IPS-20b (cell line): Measurements from ENCODE around the gene HDDC2.

Source experiments
- H3K27ac ChIP-seq: one replicate; pipeline ENCODE4 v1.5.1; 2013; ENCODE audit warnings: low read length
- H3K27me3 ChIP-seq: 2 replicates; pipeline ENCODE4 v1.6.1; 2013; ENCODE audit warnings: mild to moderate bottlenecking, low read length, inconsistent platforms; ENCODE audit not compliant: insufficient read depth
- H3K36me3 ChIP-seq: 2 replicates; pipeline ENCODE4 v1.6.1; 2013; ENCODE audit warnings: low read depth, mild to moderate bottlenecking, inconsistent platforms, low read length, moderate library complexity; ENCODE audit not compliant: insufficient read depth
- H3K4me1 ChIP-seq: 2 replicates; pipeline ENCODE4 v1.6.1; 2013; ENCODE audit warnings: mild to moderate bottlenecking, control low read depth, inconsistent platforms, low read length, moderate library complexity; ENCODE audit not compliant: insufficient read depth
- H3K4me3 ChIP-seq: 2 replicates; pipeline ENCODE4 v1.5.1; 2013; ENCODE audit warnings: mild to moderate bottlenecking, low read length, inconsistent platforms
- H3K9ac ChIP-seq: 2 replicates; pipeline ENCODE4 v1.6.1; 2013; ENCODE audit warnings: low read depth, mild to moderate bottlenecking, inconsistent platforms, low read length, moderate library complexity
- H3K9me3 ChIP-seq: 2 replicates; pipeline ENCODE4 v1.6.1; 2013; ENCODE audit warnings: mild to moderate bottlenecking, low read depth, low read length, inconsistent platforms; ENCODE audit not compliant: insufficient read depth

The HDDC2 gene

GRCh38 chr6:125301435-125302391, at the start of gene HDDC2:
Gene HDDC2 (minus strand): TSS chr6:125301967. CDS start chr6:125301932, 35 bp downstream.
- Histone ChIP-seq H3K27me3 (no peaks in the 10 kb centered on the region), H3K4me3 (peak within 1 kb of the TSS; percentile 80), H3K36me3 (peaks cover 36% of the 10 kb centered on the region), H3K9ac (peak within 1 kb of the TSS; percentile 89; the same call in 1 of the 2 replicates), H3K27ac (no peak within 1 kb of the TSS), H3K9me3 (0 out of 2 replicates have a peak, but pooled peaks cover 3% of the 10 kb centered on the region), H3K4me1 (no peaks in the 10 kb centered on the region; the same call in 1 of the 2 replicates)

- H3K9me3 ChIP-seq, result no peaks in the 10 kb centered on the region
- no peak overlapping the region for H3K27ac ChIP-seq
- H3K4me1 ChIP-seq, result 0 out of 2 replicates have a peak, but pooled peaks cover 3% of the 10 kb centered on the region
- no peak overlapping the region for H3K9ac ChIP-seq
- H3K4me3 ChIP-seq, result no peak overlapping the region
- H3K36me3 ChIP-seq, result no peaks in the 10 kb centered on the region
- no peaks in the 10 kb centered on the region for H3K27me3 ChIP-seq
Observed at GRCh38 chr6:125346926-125347563, 45.3 kb upstream of the HDDC2 start.

DNA sequence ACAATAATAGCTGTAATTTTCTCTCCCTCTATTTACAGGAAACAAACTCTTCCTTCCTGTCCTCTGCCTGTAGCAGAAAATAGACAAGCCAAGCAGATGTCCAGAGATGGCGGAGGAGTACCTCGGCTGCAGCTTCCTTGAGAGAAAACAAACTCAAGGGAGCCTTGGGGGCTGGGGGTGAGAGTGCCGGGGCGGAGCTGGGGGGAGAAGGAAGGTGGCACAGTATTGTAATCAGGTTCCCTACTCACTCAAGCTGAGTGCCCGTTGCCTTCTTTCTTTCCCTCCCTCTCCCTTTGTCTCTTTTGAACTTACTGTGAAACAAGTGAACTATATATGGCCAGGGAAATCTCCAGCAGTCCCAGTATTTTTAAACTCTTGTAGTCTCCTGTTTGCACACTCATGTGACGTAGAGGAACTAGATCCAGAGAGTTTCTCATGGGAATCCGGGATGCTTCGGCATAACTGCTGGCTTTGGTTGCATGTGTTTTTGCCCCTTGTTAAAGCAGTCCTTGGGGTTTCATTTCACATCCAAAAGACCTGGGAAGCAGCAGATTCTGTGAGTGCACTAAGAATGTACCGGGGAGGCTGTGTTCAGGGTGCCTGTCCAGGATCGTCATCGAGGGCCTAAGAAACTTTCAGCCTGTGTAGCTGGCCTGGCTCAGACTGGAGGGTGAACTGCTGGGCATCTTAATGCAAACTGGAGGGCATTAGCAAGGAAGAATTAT, 44.6 kb upstream of the HDDC2 start:
- no peaks in the 10 kb centered on the region for H3K36me3 ChIP-seq
- no peak overlapping the region for H3K9ac ChIP-seq
- H3K4me3 ChIP-seq, result no peak overlapping the region
- H3K27me3 ChIP-seq, result no peaks in the 10 kb centered on the region
- H3K4me1 ChIP-seq, result 0 out of 2 replicates have a peak, but pooled peaks cover 3% of the 10 kb centered on the region
- H3K27ac ChIP-seq, result no peak overlapping the region
- no peaks in the 10 kb centered on the region for H3K9me3 ChIP-seq

DNA sequence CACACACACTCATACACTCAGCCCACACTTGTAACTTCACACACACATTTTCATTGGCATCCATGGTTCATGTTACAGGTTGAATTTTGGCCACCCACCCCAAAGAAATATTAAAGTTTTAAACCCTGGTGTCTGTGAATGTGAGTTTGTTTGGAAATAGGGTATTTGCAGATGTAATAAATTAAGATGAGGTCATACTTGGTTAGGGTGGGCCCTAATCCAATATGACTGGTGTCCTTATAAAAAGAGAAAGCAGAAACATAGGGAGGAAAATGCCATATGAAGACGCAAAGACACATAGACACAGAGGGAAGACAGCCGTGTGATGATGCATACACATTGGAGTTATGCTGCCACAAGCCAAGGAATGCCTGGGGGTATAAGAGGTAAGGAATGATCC, 39.7 kb upstream of the HDDC2 start:
- H3K36me3 ChIP-seq, result no peaks in the 10 kb centered on the region

DNA sequence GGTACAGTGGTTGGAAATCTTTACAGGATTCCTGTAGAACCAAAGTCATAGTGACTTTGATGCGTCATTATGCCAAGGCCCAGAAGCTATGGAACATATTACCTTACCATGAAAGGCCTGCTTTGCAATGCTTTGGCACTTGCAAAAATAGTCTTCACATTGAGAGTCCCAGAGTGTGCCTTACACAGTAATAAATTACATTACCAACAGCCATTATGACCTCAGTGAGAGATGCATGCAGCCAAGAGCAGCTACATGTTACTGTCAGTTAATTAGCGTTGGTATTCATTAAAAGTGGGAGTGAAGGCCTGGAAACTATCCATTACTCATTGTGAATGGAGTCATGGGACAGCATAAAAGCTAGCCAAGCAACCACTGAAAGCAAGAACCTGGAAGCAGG, 39.2 kb upstream of the HDDC2 start:
- H3K9me3 ChIP-seq, result no peaks in the 10 kb centered on the region
- no peaks in the 10 kb centered on the region for H3K36me3 ChIP-seq
- no peak overlapping the region for H3K27ac ChIP-seq
- no peaks in the 10 kb centered on the region for H3K27me3 ChIP-seq
- no peak overlapping the region for H3K4me3 ChIP-seq
- no peak overlapping the region for H3K9ac ChIP-seq
- H3K4me1 ChIP-seq, result 0 out of 2 replicates have a peak, but pooled peaks cover 3% of the 10 kb centered on the region

More for the DNA sequence above, 39.7 kb upstream of the HDDC2 start:
- Histone ChIP-seq H3K4me3 (no peak overlapping the region), H3K4me1 (0 out of 2 replicates have a peak, but pooled peaks cover 3% of the 10 kb centered on the region), H3K27me3 (no peaks in the 10 kb centered on the region), H3K9me3 (no peaks in the 10 kb centered on the region), H3K9ac (no peak overlapping the region), H3K27ac (no peak overlapping the region)

DNA sequence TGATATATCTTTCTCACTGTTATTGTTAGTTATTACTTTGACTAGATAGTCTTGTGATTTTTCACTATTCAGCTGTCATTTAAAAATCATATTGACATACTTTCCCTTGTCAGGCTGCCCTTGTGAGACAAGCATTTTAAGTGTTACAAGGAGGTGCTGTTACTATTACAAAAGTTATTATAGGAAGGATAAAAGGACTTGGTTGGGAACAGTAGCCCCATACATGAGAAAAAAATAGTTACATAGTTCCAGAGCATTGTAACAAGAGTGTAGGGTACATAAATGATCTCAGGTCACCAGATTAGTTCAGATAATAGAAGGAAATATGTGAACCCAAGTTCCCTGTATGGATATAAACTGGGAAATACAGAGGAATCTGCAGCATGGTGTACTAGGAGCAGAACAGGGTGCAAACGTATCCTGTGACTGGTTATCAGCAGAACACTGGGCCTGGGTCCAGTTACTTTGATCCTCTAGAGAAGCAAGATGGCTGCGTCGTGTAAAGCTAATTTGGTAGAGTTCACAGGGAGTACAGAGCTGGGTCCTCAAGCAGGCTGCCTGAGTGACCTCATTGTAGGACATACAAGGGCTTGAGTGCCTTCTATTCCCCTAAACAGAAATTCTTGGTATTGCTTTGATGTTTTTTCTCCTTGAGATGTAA, 38.5 kb upstream of the HDDC2 start:
- Histone ChIP-seq H3K27ac (no peak overlapping the region), H3K4me3 (no peak overlapping the region)

DNA sequence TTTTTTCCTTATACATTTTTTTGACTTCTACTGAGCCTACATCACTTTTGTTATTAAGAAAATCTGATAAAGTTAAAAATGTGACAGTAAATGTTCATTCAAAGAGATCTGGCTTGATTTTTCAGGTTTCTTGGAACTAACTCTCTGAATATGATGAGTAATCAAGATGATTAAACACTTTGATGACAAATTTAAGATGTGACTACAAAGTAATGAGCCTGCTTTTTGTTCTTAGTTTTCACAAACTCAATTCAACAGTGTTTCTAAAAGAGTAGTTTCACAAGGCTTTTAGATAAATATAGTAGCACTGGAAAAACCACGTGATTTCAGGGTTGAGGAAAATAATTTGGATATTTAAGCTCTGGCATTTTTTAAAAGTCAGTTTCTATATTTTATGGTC, 37.9 kb upstream of the HDDC2 start:
- Histone ChIP-seq H3K27ac (no peak overlapping the region), H3K9me3 (no peaks in the 10 kb centered on the region), H3K9ac (no peak overlapping the region), H3K27me3 (no peaks in the 10 kb centered on the region), H3K36me3 (no peaks in the 10 kb centered on the region), H3K4me1 (no peaks in the 10 kb centered on the region), H3K4me3 (no peak overlapping the region)

More for the DNA sequence above, 38.5 kb upstream of the HDDC2 start:
- no peaks in the 10 kb centered on the region for H3K4me1 ChIP-seq
- no peaks in the 10 kb centered on the region for H3K27me3 ChIP-seq
- no peak overlapping the region for H3K9ac ChIP-seq
- H3K36me3 ChIP-seq, result no peaks in the 10 kb centered on the region
- no peaks in the 10 kb centered on the region for H3K9me3 ChIP-seq

DNA sequence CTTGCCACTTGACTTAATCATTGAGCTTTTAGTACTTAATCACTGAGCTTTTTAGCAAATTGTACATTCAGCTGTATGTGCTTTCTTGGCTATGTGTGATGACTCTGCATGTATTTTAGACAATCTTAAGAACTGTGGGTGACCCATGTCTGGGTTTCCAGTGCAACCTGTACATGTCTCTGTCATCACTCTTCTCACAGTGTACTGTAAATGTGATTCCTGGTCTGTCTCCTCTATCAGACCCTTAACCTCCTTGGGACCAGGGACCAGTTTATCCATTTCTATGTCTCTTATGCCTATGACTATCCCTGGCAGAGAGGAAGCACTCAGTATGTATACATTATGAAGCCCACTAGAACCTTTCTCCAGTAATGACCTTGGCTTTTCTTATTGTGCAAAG, 36.6 kb upstream of the HDDC2 start:
- Histone ChIP-seq H3K9ac (no peak overlapping the region), H3K4me3 (no peak overlapping the region), H3K9me3 (no peaks in the 10 kb centered on the region), H3K36me3 (no peaks in the 10 kb centered on the region), H3K27ac (no peak overlapping the region), H3K27me3 (no peaks in the 10 kb centered on the region), H3K4me1 (no peaks in the 10 kb centered on the region)

DNA sequence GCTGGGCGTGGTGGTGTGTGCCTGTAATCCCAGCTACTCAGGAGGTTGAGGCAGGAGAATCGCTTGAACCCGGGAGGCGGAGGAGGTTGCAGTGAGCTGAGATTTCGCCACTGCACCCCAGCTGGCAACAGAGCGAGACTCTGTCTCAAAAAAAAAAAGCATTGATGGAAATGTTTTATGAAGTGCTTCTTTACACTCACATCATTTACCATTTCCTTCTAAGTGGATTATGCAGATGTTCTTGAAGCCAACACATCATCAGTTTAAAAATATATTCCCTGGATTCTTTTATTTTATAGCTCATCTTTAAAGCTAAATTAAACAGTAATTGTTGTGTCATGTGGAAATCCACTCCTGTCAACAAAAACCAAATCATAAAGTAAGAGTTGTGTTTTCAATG, 35.9 kb upstream of the HDDC2 start:
- Histone ChIP-seq H3K27me3 (no peaks in the 10 kb centered on the region), H3K4me1 (no peaks in the 10 kb centered on the region), H3K27ac (no peak overlapping the region), H3K36me3 (no peaks in the 10 kb centered on the region), H3K9me3 (no peaks in the 10 kb centered on the region), H3K9ac (no peak overlapping the region), H3K4me3 (no peak overlapping the region)

DNA sequence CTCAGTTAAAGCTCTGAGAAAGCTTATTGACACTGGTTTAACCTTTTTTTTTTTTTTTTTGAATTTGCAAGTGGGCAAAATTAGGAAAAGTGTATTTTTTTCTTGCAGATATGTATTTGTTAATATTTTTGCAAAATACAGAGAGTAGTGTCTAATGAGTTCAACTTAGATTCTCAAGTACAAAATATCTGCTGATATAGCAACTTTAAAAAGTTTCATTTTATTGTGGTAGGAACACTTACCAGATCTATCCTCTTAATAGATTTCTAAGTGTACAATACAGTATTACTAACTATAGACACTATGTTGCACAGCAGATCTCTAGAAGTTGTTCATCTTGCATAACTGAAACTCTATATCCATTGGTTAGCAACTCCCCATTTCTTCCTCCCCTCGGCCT, 30.9 kb upstream of the HDDC2 start:
- H3K9me3 ChIP-seq, result no peaks in the 10 kb centered on the region
- no peak overlapping the region for H3K9ac ChIP-seq
- H3K36me3 ChIP-seq, result no peaks in the 10 kb centered on the region
- no peaks in the 10 kb centered on the region for H3K4me1 ChIP-seq
- no peaks in the 10 kb centered on the region for H3K27me3 ChIP-seq
- no peak overlapping the region for H3K4me3 ChIP-seq
- no peak overlapping the region for H3K27ac ChIP-seq

- no peak overlapping the region for H3K27ac ChIP-seq
- H3K36me3 ChIP-seq, result no peaks in the 10 kb centered on the region
- no peak overlapping the region for H3K4me3 ChIP-seq
- no peaks in the 10 kb centered on the region for H3K9me3 ChIP-seq
- 0 out of 2 replicates have a peak, but pooled peaks cover 2% of the 10 kb centered on the region for H3K4me1 ChIP-seq
- no peaks in the 10 kb centered on the region for H3K27me3 ChIP-seq
- no peak overlapping the region for H3K9ac ChIP-seq
Observed at GRCh38 chr6:125325586-125325985, 23.8 kb upstream of the HDDC2 start.
